Activated CD8-positive, alpha-beta T cell treated with anti-CD3 and anti-CD28 coated beads for 36 hours (primary cell): ENCODE measurements around the gene CCNI. TPM values are rescaled to one million over a fixed set of nuclear protein-coding genes. Genes with fewer than 3 reads are reported as not detected.

Source experiments
- ATAC-seq: fragments of 200-7000 bp; cut with Tn5 transposase; one replicate; pipeline ENCODE4 v1.10.0; 2021; ENCODE audit warnings: mild to moderate bottlenecking, moderate library complexity
- CTCF ChIA-PET: fragments of 350-600 bp; sonication (Branson Sonifier 250); formaldehyde crosslinking; loops from one replicate; lab custom pipeline; 2021; ENCODE audit warnings: antibody characterized with exemption; lab: Charles Lee
- POLR2A ChIA-PET: fragments of 350-600 bp; sonication (Branson Sonifier 250); formaldehyde crosslinking; loops from one replicate; lab custom pipeline; 2021; ENCODE audit warnings: antibody characterized with exemption; lab: Charles Lee
- DNase-seq: peaks from one replicate; pipeline ENCODE4 v3.0.0-alpha.2; 2020
- H3K27ac Mint-ChIP-seq: one replicate; pipeline ENCODE4 v1.8.0; 2021; ENCODE audit warnings: mild to moderate bottlenecking, mixed read lengths
- H3K27me3 Mint-ChIP-seq: one replicate; pipeline ENCODE4 v1.8.0; 2021; ENCODE audit warnings: mixed read lengths
- H3K36me3 Mint-ChIP-seq: one replicate; pipeline ENCODE4 v1.8.0; 2021; ENCODE audit warnings: low read depth, mixed read lengths
- H3K4me1 Mint-ChIP-seq: one replicate; pipeline ENCODE4 v1.8.0; 2021; ENCODE audit warnings: low read depth, mixed read lengths
- H3K4me3 Mint-ChIP-seq: one replicate; pipeline ENCODE4 v1.8.0; 2021; ENCODE audit warnings: mild to moderate bottlenecking, moderate library complexity, mixed read lengths
- H3K9me3 Mint-ChIP-seq: one replicate; pipeline ENCODE4 v1.8.0; 2021; ENCODE audit warnings: mixed read lengths
- intact Hi-C: fragments of 100-400 bp; cut with micrococcal nuclease; formaldehyde crosslinking; loops from one replicate; pipeline ENCODE4 v1.10.0; 2022
- total RNA-seq, 2 experiments: library from RNA; stranded (reverse); gene quantifications; one replicate each; pipeline ENCODE4 v1.2.3, GENCODE V29; 2021
- TF ChIP-seq, protein P1 (sequence below): fragments of 200-600 bp; IDR thresholded peaks from one replicate; pipeline ENCODE4 v1.8.0; 2022; ENCODE audit warnings: antibody characterized with exemption, mild to moderate bottlenecking

CCNI gene
- total RNA-seq, 2 experiments from 2014 or later = 257 to 272 TPM

DNA sequence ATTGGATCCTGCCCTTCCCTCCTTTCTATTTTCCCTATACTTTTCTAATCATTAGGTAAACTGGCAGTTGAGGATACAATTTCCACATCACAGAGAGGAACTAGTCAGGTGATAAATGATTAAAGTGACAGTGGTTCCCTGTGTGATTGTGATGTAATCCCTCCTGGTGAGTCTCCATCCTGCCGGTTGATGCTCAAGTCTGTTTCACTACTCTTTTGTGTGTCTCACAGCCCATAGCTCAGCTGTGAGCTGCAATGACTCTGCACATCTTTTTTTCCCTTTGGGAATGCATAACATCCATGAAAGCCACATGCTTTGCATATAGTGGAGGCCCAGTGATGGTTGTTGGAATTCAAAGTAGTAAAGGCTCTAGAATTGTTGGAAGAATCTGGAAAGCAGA lies 60.4 kb downstream of the CCNI start:
- H3K4me3 Mint-ChIP-seq = no peak overlapping the region
- DNase-seq (no peak), ATAC-seq (peak; percentile 51)
- H3K4me1 Mint-ChIP-seq = peaks cover 35% of the 10 kb centered on the region
- TF ChIP-seq, protein P1, sequence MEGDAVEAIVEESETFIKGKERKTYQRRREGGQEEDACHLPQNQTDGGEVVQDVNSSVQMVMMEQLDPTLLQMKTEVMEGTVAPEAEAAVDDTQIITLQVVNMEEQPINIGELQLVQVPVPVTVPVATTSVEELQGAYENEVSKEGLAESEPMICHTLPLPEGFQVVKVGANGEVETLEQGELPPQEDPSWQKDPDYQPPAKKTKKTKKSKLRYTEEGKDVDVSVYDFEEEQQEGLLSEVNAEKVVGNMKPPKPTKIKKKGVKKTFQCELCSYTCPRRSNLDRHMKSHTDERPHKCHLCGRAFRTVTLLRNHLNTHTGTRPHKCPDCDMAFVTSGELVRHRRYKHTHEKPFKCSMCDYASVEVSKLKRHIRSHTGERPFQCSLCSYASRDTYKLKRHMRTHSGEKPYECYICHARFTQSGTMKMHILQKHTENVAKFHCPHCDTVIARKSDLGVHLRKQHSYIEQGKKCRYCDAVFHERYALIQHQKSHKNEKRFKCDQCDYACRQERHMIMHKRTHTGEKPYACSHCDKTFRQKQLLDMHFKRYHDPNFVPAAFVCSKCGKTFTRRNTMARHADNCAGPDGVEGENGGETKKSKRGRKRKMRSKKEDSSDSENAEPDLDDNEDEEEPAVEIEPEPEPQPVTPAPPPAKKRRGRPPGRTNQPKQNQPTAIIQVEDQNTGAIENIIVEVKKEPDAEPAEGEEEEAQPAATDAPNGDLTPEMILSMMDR = no peak
- ChIA-PET POLR2A (no interaction called here), CTCF (interaction anchor here (1.0 to 1.8 kb wide), 3 partner anchors 27 to 31 kb away, joined by 3 to 6 read pairs (median 4); no protein-coding TSS in a partner anchor)
- peaks cover 49% of the 10 kb centered on the region for H3K36me3 Mint-ChIP-seq
- H3K9me3 Mint-ChIP-seq = no peaks in the 10 kb centered on the region
- intact Hi-C loops = no loop called here
- H3K27ac Mint-ChIP-seq = no peak overlapping the region
- H3K27me3 Mint-ChIP-seq = no peaks in the 10 kb centered on the region

DNA sequence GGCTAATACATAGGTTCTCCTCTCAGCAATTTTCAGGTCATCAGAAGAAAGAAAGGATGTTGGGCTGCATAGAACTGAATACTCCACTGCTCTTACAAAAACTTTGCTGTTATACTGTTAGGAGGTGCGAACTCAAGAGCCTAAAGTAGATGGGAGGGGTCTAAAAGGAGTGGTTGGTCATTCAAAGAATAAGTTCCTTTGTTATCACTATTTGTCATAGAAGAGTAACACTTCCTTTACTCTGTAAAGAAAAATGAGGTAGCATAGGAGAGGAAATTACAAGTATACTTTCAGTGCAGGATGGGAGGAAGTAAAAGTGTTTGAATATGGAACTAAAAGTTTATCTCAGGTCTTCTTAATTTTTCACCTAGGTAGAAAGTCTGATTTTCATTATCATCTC lies 61.5 kb downstream of the CCNI start:
- TF ChIP-seq, protein P1 = no peak
- H3K9me3 Mint-ChIP-seq = no peaks in the 10 kb centered on the region
- H3K27me3 Mint-ChIP-seq = no peaks in the 10 kb centered on the region
- ATAC-seq = peak; percentile 79
- intact Hi-C loops = no loop called here
- CTCF ChIA-PET = interaction anchor here (1.0 to 1.8 kb wide), 2 partner anchors 26 to 31 kb away, joined by 3 to 6 read pairs; no protein-coding TSS in a partner anchor
- no peak overlapping the region for H3K27ac Mint-ChIP-seq
- no peak overlapping the region for H3K4me3 Mint-ChIP-seq
- no peak for DNase-seq
- H3K36me3 Mint-ChIP-seq = peaks cover 40% of the 10 kb centered on the region
- POLR2A ChIA-PET = interaction anchor here (0.7 kb wide), 1 partner anchor 62 kb away, joined by 3 read pairs; no protein-coding TSS in a partner anchor
- peaks cover 40% of the 10 kb centered on the region for H3K4me1 Mint-ChIP-seq

DNA sequence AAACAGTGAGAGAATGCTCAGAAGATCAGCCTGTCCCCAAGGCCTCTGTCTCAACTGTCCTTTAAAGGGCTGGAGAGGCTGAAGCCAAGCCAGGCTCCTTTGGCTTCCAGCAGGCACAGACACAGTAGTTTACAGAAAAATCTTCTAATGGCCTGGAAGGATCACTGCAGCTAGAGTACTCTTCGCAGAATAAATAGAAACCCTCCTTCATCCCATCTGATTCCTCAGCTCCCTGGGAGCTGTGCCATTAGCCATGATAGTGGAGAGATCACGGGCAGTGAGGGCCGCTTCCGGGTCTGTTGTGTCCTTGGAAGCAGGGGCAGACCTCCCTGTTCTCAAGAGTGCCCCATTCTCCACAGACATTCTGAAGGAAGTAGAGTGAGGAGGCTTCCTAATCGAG lies 63.1 kb downstream of the CCNI start:
- ChIA-PET POLR2A (no interaction called here), CTCF (interaction anchor here (0.7 kb wide), 1 partner anchor 32 kb away, joined by 3 read pairs; no protein-coding TSS in a partner anchor)
- Mint-ChIP-seq H3K27me3 (no peaks in the 10 kb centered on the region), H3K27ac (no peak overlapping the region), H3K4me3 (no peak overlapping the region), H3K9me3 (no peaks in the 10 kb centered on the region), H3K4me1 (peaks cover 54% of the 10 kb centered on the region), H3K36me3 (peaks cover 41% of the 10 kb centered on the region)
- no peak for ATAC-seq
- intact Hi-C loops = no loop called here
- TF ChIP-seq, protein P1 = no peak
- DNase-seq = no peak

DNA sequence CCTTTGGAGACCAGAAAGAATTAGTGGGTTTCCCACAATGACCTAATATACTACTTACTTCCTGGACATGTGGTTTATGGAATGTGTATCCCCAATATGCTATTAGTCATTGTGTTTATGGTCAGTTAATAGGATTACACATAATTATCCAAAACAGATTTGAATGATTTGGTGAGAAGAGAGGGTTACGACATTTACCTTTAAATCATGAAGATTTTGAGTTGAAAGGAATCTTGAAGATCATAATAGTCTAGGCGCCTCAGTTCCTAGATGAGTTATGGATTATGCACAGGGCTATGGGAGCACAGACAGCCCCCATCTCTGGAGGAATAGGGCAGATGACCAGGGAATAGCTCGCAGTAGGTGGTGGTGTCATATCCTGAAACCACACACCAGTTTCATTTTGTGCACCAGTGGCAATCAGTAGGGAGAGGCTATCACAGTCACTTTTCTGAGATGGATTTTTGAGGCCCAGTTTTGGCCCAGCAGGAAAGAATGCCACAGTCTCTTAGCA lies 64.9 kb downstream of the CCNI start:
- ChIA-PET CTCF (interaction anchor here (1.5 kb wide), 1 partner anchor 15 kb away, joined by 4 read pairs; no protein-coding TSS in a partner anchor), POLR2A (no interaction called here)
- Mint-ChIP-seq H3K4me1 (peaks cover 67% of the 10 kb centered on the region), H3K36me3 (peaks cover 43% of the 10 kb centered on the region), H3K27me3 (no peaks in the 10 kb centered on the region), H3K9me3 (no peaks in the 10 kb centered on the region), H3K27ac (no peak overlapping the region), H3K4me3 (no peak overlapping the region)
- intact Hi-C loops = no loop called here
- no peak for DNase-seq
- ATAC-seq = no peak
- TF ChIP-seq, protein P1 = no peak

- ChIA-PET CTCF (interaction anchor here (1.2 to 1.5 kb wide), 2 partner anchors 14 to 58 kb away, joined by 3 to 4 read pairs; no protein-coding TSS in a partner anchor), POLR2A (no interaction called here)
- peaks cover 34% of the 10 kb centered on the region for H3K36me3 Mint-ChIP-seq
- no peaks in the 10 kb centered on the region for H3K27me3 Mint-ChIP-seq
- peaks cover 62% of the 10 kb centered on the region for H3K4me1 Mint-ChIP-seq
- intact Hi-C loops = no loop called here
- DNase-seq (no peak), ATAC-seq (no peak)
- no peak overlapping the region for H3K27ac Mint-ChIP-seq
- TF ChIP-seq, protein P1 = no peak
- no peaks in the 10 kb centered on the region for H3K9me3 Mint-ChIP-seq
- H3K4me3 Mint-ChIP-seq = no peak overlapping the region
Observed at GRCh38 chr4:77009511-77010115, 66.2 kb downstream of the CCNI start.
